ENCODE results near the gene NUDT8. TPM values are rescaled to one million over a fixed set of nuclear protein-coding genes. Genes with fewer than 3 reads are reported as not detected.

Gene NUDT8
- total RNA-seq (2014; rRNA removed; shearing (Covaris generic)) = 5.8 and 9.1 TPM in 2 replicates

- peak; percentile 83 for DNase-seq (ENCODE audit: low read depth)
These were observed at the start of gene NUDT8 for GRCh38 chr11:67629386-67630227. Gene NUDT8 (minus strand): TSS chr11:67629937. CDS start chr11:67629911, 26 bp downstream.

- no peak for DNase-seq (ENCODE audit: low read depth)
These were observed 45.5 kb upstream of the NUDT8 start for GRCh38 chr11:67675058-67675747.

- DNase-seq (ENCODE audit: low read depth) = no peak
These were observed 44.7 kb upstream of the NUDT8 start, which contains the start of gene ALDH3B2 for GRCh38 chr11:67674442-67674871. Gene ALDH3B2 (minus strand): TSS chr11:67674623. CDS start chr11:67666935, 7,688 bp downstream.

- no peak for DNase-seq (ENCODE audit: low read depth)
These were observed 44.2 kb upstream of the NUDT8 start for GRCh38 chr11:67673902-67674301.

- DNase-seq (ENCODE audit: low read depth) = no peak
These were observed 43.6 kb upstream of the NUDT8 start for GRCh38 chr11:67673358-67673757.

- DNase-seq (ENCODE audit: low read depth) = no peak
These were observed 41.4 kb upstream of the NUDT8 start for GRCh38 chr11:67671211-67671520.

GRCh38 chr11:67670316-67671210, 40.8 kb upstream of the NUDT8 start:
- DNase-seq (ENCODE audit: low read depth) = no peak

GRCh38 chr11:67668192-67668551, 38.4 kb upstream of the NUDT8 start:
- DNase-seq (ENCODE audit: low read depth) = no peak

- DNase-seq (ENCODE audit: low read depth) = no peak
These were observed 37.9 kb upstream of the NUDT8 start for GRCh38 chr11:67667490-67668191.

GRCh38 chr11:67666676-67667489, 37.1 kb upstream of the NUDT8 start:
- no peak for DNase-seq (ENCODE audit: low read depth)

GRCh38 chr11:67666303-67666645, 36.5 kb upstream of the NUDT8 start:
- no peak for DNase-seq (ENCODE audit: low read depth)

GRCh38 chr11:67665541-67666302, 36.0 kb upstream of the NUDT8 start:
- no peak for DNase-seq (ENCODE audit: low read depth)

GRCh38 chr11:67664696-67665540, 35.2 kb upstream of the NUDT8 start:
- DNase-seq (ENCODE audit: low read depth) = no peak

GRCh38 chr11:67664213-67664585, 34.5 kb upstream of the NUDT8 start:
- no peak for DNase-seq (ENCODE audit: low read depth)

- DNase-seq (ENCODE audit: low read depth) = no peak
These were observed 33.9 kb upstream of the NUDT8 start for GRCh38 chr11:67663532-67664212.

- no peak for DNase-seq (ENCODE audit: low read depth)
These were observed 33.2 kb upstream of the NUDT8 start for GRCh38 chr11:67662835-67663531.

- DNase-seq (ENCODE audit: low read depth) = no peak
These were observed 32.6 kb upstream of the NUDT8 start for GRCh38 chr11:67662142-67662834.
